HG03159 (cell line): Measurements from ENCODE around the gene ARPC5L.
"Not testable (repeated sequence)": the region's sequence is repeated elsewhere in the genome, so short reads cannot be mapped to it uniquely, and the experiment has no call there.

Experiments used
- ATAC-seq: cut with Tn5 transposase; IDR thresholded peaks from one replicate; pipeline ENCODE4 v1.9.1; 2021; ENCODE audit warnings: mild to moderate bottlenecking, moderate library complexity; ENCODE audit not compliant: unreplicated experiment

The ARPC5L gene

DNA sequence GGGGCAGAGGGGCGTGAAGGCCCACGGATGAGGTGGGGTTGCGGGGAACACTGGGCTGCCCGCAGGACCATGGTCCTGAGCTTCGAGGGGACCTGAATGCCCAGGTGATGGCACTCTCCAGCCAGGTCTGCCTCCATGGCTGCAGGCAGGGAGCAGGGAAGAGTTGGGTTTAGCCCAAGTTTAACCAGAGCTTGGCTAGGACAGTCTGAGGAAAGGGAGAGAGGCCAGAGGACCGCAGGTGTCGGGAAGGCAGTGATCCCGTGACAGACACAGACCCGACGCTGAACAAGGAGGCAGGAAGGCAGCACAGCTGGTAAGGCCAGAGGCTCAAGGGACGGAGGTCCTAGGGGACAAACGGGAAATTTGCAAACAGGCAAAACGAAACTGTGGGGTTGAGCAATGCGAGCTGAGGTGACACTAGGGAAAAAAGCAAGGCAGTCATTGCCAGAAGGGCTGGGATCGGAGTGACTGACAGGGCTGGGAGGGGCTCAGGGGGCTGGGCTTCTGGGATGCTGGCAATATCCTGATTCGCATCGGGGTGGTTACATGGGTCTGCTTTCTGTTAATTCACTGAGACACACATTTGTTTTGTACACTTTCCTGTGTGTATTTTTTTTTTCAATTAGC is 25.0 kb downstream of the ARPC5L start:
- ATAC-seq, result no peak

GRCh38 chr9:124887832-124888231 is 25.9 kb downstream of the ARPC5L start:
- no peak for ATAC-seq

GRCh38 chr9:124889006-124889405 is 27.1 kb downstream of the ARPC5L start:
- no peak for ATAC-seq

- no peak for ATAC-seq
These were observed 28.2 kb downstream of the ARPC5L start for GRCh38 chr9:124890179-124890578.

- no peak for ATAC-seq
These were observed 32.3 kb downstream of the ARPC5L start for GRCh38 chr9:124894035-124894740.

DNA sequence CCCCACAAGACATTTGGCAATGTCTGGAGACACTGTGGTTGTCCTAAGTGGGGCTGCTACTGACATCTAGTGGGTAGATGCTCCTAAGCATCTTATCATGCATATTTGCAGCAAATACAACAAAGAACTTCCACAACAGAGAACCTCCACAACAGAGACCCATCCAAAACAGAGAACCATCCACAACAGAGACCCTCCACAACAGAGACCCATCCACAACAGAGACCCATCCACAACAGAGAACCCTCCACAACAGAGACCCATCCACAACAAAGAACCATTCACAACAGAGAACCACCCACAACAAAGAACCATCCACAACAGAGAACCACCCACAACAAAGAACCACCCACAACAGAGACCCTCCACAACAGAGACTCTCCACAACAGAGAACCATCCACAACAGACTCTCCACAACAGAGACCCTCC is 32.8 kb downstream of the ARPC5L start:
- no peak for ATAC-seq

DNA sequence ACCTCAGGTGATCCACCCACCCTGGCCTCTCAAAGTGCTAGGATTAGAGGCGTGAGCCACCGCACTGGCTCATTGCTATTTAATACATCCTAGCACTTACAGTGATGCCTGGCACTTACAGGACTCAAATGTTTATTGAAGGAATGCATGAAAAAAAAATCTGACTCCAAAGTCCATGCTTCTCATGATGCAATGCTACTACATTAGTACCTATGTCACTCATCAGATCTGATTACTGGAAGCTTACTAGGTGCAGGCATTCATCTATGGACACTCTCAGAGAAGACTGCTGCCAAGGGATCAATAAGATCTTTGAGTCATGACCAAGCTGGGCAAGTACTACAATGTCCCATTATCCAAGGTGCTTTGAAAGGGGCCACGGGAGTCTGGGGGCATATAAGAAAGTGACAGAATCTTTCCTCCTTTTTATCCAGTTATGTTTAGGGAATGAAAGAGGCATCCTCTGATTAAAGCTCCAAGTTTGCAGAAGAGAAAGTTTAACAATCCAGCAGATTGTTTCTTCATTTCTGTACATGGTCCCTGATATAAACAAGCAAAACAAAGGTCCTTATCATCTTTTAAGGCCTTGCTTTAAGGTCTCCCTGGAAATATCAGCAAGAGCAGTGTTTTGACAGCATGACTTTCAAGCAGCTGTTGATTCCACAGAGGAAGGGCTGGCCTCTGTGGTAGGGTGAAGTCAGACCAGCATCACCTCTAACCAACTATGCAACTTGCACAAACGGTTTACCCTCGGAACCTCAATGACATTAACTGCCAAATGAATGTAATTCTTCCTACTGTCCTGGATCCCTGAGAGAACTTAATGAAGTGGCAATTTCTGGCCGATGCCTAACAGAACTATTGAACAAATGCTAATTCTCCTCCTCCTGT is 35.9 kb downstream of the ARPC5L start:
- ATAC-seq, result no peak

GRCh38 chr9:124899845-124900244 is 37.9 kb downstream of the ARPC5L start:
- ATAC-seq, result no peak

DNA sequence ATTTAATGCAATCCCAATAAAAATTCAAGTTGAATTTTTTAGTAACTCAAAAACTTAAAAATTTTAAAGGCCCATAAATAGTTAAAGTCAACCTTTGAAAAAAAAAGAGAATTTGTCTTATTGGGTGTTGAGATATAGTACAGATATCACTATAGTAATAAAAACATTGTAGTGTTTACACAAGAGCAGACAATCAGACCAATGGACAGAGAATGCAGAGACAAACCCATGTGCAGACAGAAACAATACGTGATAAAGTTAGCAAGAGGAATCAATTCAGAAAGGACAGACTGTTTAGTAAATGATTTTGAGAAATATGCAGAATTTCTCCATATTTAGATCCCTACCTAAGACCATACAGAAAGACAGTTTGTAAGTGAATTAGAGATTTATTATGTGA is 45.0 kb downstream of the ARPC5L start:
- ATAC-seq, result no peak

- no peak for ATAC-seq
These were observed 46.2 kb downstream of the ARPC5L start for GRCh38 chr9:124908098-124908497.

- no peak for ATAC-seq
These were observed 49.8 kb downstream of the ARPC5L start for GRCh38 chr9:124911766-124912165.

GRCh38 chr9:124913378-124913777 is 51.4 kb downstream of the ARPC5L start:
- no peak for ATAC-seq

- no peak for ATAC-seq
These were observed 52.9 kb downstream of the ARPC5L start for GRCh38 chr9:124914753-124915405.

DNA sequence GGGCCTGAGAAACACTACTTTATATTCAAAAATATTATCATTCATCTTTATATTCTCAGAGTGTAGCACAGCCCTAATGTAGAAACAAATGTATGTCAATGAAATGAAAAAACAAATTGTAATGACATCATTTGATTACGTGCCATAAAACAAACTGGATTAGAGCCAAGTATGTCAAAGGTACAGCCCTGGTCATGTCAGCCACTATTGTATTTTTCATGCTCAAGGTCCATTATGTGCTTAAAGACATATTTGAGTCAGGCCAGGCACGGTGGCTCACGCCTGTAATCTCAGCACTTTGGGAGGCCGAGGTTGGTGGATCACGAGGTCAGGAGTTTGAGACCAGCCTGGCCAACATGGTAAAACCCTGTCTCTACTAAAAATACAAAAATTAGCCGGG is 58.5 kb downstream of the ARPC5L start:
- not testable (repeated sequence) for ATAC-seq
